GM19238 (cell line): ENCODE results near the gene TARS2.
A peak's percentile ranks its signal among the peaks of the same experiment; 100 is the strongest.

ENCODE experiments used
- DNase-seq: peaks from one replicate; pipeline ENCODE4 v3.0.0; 2011; ENCODE audit warnings: low spot score; ENCODE audit not compliant: insufficient read length

TARS2 gene

GRCh38 chr1:150507912-150508864, 21.0 kb downstream of the TARS2 start, which contains the start of gene ECM1:
Gene ECM1 (plus strand): TSS chr1:150508109. CDS start chr1:150508210, 101 bp downstream.
- no peak for DNase-seq

GRCh38 chr1:150508982-150509381, 21.8 kb downstream of the TARS2 start:
- no peak for DNase-seq

DNA sequence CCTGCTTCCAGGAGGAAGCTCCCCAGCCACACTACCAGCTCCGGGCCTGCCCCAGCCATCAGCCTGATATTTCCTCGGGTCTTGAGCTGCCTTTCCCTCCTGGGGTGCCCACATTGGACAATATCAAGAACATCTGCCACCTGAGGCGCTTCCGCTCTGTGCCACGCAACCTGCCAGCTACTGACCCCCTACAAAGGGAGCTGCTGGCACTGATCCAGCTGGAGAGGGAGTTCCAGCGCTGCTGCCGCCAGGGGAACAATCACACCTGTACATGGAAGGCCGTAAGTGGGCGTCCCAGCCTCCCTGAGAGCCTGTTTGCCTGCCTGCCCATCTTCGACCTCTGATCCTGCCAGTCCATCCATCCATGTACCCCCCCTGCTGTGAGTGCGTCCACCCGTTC, 24.3 kb downstream of the TARS2 start:
- DNase-seq, result no peak

DNA sequence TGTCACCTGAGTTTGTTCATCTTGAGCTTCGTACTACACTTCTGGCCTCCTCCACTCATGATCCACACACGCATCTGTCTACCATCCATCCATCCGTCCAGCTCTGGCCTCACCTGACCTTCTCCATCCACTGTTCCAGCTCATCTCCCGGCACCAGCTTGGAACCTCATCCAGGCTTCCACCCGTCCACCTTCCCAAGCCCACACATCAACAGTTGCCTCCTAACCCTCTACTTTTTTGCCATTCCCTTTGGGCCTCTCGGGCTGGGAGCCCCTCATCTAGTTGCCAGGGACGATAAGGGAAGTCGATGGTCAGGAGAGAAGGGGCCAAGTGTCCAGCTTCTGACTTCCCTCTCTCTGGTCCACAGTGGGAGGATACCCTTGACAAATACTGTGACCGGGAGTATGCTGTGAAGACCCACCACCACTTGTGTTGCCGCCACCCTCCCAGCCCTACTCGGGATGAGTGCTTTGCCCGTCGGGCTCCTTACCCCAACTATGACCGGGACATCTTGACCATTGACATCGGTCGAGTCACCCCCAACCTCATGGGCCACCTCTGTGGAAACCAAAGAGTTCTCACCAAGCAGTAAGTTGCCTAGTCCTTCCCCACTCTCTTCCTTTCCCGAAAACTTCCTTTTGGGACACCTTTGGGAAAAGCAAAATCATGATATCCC, 24.9 kb downstream of the TARS2 start:
- no peak for DNase-seq

GRCh38 chr1:150512846-150513245, 25.6 kb downstream of the TARS2 start:
- DNase-seq, result no peak

DNA sequence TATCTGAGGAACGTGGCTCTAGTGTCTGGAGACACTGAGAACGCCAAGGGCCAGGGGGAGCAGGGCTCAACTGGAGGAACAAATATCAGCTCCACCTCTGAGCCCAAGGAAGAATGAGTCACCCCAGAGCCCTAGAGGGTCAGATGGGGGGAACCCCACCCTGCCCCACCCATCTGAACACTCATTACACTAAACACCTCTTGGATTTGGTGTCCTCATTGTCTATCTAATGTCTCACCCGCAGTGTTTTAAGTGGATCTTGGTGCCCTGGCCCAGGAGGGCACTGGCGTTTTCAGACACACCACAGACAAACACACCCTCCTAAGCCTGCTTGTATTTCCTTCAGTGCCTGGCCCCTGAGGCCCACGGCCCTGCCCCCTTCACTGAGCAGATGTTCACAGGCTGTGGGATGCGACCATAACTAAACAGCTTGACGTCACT, 26.2 kb downstream of the TARS2 start:
- DNase-seq, result no peak

DNA sequence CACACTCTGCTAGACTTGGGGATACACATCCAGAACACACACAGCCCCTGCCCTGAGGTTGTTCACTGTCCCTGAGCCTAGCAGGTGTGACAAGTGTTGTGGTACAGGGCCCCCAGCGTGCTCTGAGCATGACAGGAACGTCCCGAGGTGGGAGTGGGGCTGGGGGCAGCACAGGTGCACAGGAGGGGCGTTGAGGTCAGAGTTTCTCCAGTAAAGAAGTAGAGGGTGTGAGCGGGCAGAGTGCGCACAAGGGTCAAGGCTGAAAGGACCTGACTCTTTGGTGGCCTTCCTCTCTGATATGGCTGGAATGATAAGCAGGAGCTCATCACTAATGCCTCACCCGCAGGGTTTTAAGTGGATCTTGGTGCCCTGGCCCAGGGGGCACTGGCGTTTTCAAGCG, 27.0 kb downstream of the TARS2 start:
- no peak for DNase-seq

- no peak for DNase-seq
Measured at GRCh38 chr1:150514913-150515327, 27.7 kb downstream of the TARS2 start.

GRCh38 chr1:150515328-150516049, 28.3 kb downstream of the TARS2 start, which contains the start of gene FALEC:
Gene FALEC (plus strand): TSS chr1:150515752.
- DNase-seq, result peak; percentile 97

DNA sequence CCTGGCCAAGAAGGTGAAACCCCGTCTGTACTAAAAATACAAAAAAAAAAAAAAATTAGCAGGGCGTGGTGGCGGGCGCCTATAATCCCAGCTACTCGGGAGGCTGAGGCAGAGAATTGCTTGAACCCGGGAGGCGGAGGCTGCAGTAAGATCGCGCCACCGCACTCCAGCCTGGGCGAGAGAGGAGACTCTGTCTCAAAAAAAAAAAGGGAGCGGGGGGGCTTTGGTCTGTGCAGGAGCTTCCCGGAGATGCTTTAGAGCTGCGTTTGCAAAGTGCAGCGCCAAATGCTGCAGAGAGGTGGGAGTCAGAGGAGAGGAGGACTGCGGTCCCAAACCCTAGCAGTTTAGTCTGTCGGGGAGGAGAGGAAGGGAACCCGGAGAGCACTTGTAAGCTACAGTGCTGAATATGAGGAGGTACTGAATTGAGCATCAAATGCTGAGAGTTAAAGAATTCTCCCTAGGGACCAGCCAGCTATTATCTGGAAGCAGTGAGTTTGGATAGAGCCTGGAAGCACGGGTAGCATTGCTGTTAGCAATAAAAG, 28.9 kb downstream of the TARS2 start:
- no peak for DNase-seq

DNA sequence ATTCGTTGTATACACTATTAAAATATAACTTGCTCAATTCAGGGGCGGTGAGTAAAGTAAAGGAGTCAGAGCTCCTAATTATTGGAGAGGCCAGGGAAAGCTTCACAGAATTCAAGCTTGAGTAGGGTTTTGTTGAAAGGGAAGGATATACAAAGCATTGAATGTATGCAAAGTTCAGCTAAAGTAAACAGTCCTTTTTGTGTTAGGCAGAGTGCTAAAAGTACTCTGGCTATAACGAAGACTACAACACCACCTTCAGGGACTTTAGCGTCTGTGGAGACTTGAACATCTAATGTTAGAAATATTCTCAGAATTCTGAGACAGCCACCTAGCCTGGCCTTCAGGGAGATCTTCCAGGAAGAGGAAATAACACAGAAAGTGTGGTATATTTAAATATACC, 29.4 kb downstream of the TARS2 start:
- no peak for DNase-seq

- DNase-seq, result no peak
Measured at GRCh38 chr1:150521196-150521968, 34.2 kb downstream of the TARS2 start.

GRCh38 chr1:150525348-150525747, 38.1 kb downstream of the TARS2 start:
- no peak for DNase-seq

- no peak for DNase-seq
Measured at GRCh38 chr1:150528196-150528595, 41.0 kb downstream of the TARS2 start.

DNA sequence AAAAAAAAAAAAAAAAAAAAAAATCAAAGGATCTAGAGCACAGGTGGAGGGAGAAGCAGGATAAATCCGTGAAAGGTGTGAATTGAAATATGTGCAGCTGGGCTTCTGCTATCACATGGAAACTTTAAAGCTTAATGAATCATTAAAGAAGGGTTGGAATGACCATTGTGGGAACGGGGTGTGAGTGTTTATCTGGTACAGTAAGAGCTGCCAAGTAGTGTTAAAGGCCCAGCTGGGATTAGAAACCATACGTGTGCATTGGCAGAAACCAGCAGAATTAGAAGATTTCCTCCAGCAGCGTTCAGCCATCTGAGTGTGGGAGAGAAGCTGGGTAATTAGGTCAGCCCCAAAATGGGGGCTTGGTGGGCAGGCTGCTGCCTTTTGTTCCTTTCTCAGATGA, 41.8 kb downstream of the TARS2 start:
- no peak for DNase-seq

- no peak for DNase-seq
Measured at GRCh38 chr1:150530491-150531159, 43.4 kb downstream of the TARS2 start.

- DNase-seq, result no peak
Measured at GRCh38 chr1:150532860-150533259, 45.6 kb downstream of the TARS2 start.

DNA sequence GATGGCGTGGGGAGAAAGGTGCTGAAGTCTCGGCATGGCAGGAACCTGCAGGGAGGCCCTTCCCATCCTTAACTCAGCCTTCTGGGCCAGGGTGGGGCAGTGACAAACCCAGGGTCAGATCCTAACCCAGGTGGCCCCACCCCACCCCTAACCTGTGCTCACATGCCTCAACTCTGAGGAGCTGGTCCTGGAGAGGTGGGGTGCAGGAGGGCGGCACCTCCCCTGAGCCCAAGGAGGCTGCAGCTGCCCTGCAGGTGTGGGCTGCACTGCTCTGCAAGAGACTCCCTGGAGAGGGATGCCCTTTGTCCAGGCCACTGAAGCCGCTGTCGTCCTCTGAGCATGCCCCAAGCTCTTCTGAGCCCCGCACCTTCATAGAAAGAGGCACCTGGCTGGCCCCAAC, 46.8 kb downstream of the TARS2 start:
- no peak for DNase-seq

DNA sequence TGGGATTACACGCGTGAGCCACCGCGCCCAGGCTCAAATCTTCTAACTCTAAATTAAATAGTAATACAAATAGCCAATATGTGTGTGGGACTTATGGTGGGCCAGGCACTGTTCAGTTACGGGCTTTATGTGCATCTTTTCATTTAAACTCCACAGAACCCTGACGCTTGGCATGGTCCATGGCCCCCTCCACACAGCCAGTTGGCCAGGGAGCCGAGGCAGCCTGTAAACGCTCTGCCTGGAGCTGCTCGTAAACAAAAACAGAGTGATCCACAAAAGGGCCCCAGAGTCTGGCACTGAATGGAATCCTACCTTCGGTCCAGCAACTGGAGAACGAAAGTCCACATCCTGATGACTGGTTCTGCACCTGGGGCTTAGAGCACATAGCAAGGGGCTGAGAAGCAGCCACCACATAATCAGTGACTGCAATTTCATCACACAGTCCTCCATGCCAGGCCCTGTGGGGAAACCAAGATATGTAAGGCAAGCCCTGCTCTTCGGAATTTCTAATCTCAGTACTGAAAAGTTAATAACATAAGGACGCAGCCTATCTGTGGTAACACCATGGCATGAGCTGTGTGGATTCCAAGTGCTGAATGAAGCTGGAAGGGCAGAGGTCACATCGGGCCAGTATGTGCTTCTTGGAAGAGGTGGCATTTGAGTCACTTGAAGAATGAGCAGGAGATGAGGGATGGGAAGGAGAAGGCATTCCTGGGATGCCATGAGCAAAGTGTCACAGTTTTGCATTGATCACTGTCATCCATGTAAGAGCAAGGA, 48.5 kb downstream of the TARS2 start:
- no peak for DNase-seq
